Hepatocyte (in vitro differentiated cells): Measurements from ENCODE around the gene AZIN2.

ENCODE experiments used
- EZH2 ChIP-seq: fragments of 200-600 bp; sonication (generic); IDR thresholded peaks from 2 replicates; pipeline ENCODE4 v1.6.1; 2016; ENCODE audit warnings: antibody characterized with exemption, mild to moderate bottlenecking, borderline replicate concordance
- TF ChIP-seq, protein P1 (sequence below): fragments of 200-600 bp; sonication (generic); IDR thresholded peaks from 2 replicates; pipeline ENCODE4 v1.5.1; 2016; ENCODE audit warnings: antibody characterized with exemption, mild to moderate bottlenecking; ENCODE audit not compliant: poor library complexity

DNA sequence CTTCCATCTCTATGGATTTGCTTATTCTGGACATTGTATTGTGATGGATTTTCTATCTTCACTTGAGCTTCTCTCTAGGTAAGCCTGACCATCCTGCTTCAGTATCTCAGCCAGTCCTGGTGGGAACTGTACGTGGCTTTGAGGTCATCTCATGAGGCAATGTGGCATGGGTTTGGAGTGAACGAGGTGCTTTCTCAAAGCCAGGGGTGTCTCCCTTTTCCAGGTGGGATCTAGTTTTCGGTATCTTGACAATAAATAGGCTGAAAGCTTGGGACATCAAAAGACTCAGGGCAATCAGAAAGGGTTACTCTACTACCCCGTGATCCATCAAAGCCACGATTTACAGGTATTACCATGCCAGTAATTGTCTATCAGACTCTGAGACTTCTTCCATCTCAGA is 40.8 kb downstream of the AZIN2 start:
- TF ChIP-seq EZH2 = no peak
- TF ChIP-seq, protein P1, sequence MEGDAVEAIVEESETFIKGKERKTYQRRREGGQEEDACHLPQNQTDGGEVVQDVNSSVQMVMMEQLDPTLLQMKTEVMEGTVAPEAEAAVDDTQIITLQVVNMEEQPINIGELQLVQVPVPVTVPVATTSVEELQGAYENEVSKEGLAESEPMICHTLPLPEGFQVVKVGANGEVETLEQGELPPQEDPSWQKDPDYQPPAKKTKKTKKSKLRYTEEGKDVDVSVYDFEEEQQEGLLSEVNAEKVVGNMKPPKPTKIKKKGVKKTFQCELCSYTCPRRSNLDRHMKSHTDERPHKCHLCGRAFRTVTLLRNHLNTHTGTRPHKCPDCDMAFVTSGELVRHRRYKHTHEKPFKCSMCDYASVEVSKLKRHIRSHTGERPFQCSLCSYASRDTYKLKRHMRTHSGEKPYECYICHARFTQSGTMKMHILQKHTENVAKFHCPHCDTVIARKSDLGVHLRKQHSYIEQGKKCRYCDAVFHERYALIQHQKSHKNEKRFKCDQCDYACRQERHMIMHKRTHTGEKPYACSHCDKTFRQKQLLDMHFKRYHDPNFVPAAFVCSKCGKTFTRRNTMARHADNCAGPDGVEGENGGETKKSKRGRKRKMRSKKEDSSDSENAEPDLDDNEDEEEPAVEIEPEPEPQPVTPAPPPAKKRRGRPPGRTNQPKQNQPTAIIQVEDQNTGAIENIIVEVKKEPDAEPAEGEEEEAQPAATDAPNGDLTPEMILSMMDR = no peak
